ENCODE results near the gene CYFIP2. TPM values are rescaled to one million over a fixed set of nuclear protein-coding genes. Genes with fewer than 3 reads are reported as not detected.

CYFIP2 gene
- total RNA-seq, 1 experiment from 2014 or later = 7.6 TPM

DNA sequence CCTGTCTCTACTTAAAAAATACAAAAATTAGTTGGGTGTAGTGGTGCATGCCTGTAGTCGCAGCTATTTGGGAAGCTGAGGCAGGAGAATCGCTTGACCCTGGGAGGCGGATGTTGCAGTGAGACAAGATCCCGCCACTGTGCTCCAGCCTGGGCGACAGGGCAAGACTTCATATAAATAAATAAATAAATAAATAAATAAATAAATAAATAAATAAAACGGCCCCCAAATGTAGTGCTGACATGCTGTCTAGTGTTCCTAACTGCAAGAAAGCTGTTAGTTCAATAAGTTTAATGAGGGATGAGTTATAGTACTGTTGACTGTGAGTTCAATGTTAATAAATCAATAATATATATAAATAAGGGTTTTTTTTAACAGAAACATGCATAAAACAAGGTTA lies 7.5 kb upstream of the CYFIP2 start:
- no peak for DNase-seq (ENCODE audit: low read depth)

DNA sequence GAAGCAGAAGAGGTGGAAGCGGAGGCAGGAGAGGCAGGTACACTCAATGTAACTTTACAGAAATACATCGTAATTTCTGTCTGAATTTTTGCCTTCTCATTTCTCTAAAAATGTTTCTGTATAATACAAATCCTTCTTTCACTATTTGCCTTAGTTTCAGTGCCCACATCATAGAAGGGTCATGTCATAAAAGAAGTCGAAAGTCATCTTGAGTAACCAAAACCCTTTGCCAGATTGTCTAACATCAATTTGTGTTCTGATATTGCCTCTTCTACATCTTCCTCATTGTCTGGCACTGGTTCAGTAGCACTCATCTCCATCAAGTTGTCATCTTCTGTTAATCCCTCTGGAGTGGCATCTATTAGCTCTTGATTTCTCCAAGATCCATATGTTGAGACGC lies 6.2 kb upstream of the CYFIP2 start:
- no peak for DNase-seq (ENCODE audit: low read depth)

DNA sequence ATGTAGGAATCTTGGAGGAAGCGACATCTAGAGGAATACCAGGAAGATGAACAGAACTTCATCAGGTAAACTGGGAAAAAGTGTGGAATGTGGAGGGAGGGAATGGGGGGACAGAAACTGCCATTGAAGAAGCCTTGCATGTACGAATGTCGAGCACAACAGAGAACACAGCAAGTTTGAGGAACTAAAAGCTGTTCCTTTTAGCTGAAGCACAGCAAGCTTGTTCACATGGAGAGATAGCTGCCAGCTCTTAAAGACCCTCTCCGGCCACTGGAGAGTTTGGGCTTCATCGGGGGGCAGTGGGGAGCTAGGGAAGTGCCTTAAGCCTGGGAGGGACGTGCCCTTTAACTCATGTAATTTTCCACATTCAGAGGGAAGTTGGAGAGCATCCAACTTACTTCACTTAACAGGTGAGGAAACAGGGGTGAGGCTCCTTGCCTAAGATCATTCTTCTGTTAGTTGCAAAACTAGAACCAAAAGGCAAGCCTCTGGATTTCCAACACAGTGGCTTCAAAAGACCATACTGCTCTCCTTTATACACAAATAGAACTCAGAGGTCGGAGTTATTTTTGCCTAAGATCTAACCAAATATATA lies 2.3 kb upstream of the CYFIP2 start:
- no peak for DNase-seq (ENCODE audit: low read depth)

DNA sequence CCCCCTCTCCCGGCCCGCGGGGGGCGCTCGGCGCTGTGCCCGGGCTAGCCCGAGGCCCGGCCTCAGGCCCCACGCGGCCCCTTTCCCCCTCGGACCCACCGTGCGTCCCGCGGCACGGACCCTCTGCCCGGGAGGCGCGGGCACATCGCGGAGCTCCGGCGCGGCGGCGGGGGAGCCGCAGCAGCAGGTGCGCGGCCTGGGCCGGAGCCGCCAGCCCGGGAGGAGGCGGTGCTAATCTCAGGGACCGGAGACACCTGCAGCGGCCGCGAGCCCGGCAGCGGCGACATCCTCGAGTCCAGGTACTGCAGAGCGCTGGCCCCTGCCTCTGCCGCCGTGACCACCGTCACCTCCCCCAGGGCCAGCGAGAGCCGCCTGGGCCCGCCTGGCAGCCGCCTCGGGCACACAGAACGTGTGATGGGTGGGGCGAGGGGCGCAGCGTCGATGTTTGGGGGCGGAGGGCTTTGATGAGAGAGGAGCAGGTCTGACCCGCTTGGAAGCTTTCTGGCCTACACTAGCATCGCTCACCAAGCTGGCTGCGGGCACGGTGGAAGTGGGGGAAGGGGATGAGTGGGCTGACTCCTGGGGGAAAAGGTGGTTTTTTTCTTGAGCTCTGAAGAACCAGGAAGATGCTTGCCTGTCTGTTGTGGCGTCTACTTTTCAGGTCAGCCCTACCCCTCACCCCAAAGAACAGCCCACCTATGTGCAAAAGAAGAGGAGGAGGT lies 524 bp downstream of the CYFIP2 start:
- DNase-seq (ENCODE audit: low read depth) = peak; percentile 15

DNA sequence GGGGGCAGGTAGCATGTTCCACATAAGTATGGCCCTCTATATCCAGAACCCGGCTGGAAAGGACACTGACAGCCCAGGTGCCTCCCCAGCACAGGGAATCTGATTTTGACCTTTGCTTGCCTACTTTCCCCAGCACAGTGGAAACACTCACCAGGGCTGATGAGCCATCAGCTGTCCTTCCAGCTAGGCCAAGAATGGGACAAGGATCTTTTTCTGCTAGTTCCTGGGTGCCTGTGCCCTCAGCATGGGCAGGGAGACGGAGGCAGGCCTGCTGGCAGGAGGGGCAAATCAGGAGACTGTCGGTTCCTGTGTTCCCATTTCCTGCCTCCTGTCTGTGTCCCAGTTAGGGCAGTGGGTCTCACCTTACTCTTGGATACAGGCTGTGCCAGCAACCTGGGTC lies 1.1 kb downstream of the CYFIP2 start:
- no peak for DNase-seq (ENCODE audit: low read depth)

DNA sequence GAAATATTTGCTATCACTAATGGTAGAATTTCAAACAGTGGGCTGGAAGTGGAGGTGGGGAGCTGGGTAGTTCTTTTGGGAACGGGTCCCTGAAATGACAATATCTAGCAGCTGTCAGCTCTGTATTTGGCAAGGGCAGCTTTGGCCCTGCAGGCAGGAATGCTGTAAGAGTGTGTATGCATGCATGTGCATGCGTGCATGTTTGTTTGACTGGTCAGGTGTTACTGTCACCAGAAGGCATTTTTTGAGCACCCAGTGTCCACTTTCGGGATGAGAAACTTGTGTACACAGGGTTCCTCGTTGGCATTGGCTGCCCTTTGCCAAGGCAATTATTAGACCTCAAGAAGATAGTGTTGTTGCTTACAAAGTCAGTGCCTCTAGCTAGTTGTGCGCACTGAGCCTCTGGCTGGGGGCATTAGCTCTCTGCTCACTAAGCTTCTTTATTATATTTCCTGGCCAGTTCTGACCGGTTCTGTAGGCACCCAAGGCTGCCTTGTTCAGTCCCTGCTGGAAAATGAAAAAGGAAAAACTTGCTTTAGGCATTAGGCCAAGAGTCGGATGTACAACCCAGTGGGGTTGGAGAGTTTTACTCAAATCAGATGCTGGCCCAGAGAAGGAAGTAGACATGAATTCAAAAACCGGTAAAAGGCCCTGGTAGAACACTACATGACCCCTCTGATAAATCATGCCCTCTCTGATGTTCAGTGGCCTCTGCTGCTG lies 2.0 kb downstream of the CYFIP2 start:
- DNase-seq (ENCODE audit: low read depth) = no peak

DNA sequence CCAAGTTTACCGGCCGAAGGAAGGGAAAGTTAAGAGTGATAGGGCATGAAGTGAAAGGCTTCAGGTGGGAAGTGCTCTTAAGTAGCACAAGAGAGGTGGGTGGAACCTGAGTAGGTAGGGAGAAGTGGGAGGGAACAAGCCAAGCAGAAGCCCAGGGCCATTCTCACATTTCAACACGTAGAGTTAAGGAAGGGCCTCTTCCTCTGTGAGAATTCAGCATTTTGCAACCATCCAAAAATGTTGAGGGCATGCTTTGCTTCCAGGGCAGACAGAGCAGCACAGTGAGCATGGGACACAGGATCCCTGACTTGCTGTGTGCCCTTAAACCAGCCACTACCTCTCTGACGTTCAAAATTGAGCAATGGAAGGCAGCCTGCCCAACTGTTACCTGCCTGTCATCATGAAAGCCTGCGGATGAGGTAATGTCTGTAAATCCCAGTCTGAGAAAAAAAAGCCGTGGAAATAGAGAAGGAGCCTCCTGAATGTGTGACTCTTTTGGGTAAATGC lies 3.3 kb downstream of the CYFIP2 start:
- DNase-seq (ENCODE audit: low read depth) = no peak

DNA sequence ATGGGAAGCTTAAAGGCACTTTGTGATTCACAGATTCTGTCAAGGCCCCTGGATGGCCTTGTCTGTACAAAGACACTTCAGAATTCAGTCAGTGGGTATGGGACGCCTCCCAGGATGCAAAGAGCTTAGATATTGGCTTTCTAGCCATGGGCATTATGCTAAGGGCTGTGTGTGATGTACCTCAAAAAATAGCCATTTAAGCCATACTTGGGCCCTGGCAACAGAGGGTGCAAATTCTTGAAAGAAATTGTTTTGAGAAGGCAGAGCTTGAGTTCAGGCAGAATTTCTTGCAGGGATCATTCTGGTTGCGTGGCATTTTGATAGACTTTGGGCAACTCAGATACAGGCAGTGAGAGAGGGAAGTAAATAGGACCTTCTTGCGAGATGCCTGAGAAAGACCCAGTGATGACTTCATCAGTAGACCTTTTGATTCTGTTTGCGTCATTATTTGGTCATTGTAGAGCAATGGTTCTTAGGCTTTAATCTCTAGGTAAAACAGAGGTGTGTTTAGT lies 3.9 kb downstream of the CYFIP2 start:
- no peak for DNase-seq (ENCODE audit: low read depth)

DNA sequence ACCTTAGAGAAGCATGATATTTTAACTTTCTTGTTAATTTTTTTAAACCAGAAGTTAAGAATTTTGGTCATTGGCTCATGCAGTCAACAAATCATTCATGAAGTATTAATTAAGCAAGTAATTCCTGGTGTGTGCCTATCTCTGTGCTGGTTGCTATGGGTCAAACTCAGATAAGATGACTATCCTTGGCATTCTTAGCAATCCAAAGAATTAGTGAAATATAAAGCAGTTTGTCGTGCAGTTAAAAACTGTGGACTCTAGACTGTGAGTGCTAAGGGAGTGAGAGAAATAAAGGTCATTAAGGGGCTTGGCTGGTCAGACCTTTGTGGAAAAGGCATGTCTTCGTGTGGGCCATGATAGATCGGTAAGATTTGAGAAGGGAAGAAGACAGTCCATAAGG lies 4.8 kb downstream of the CYFIP2 start:
- DNase-seq (ENCODE audit: low read depth) = no peak

DNA sequence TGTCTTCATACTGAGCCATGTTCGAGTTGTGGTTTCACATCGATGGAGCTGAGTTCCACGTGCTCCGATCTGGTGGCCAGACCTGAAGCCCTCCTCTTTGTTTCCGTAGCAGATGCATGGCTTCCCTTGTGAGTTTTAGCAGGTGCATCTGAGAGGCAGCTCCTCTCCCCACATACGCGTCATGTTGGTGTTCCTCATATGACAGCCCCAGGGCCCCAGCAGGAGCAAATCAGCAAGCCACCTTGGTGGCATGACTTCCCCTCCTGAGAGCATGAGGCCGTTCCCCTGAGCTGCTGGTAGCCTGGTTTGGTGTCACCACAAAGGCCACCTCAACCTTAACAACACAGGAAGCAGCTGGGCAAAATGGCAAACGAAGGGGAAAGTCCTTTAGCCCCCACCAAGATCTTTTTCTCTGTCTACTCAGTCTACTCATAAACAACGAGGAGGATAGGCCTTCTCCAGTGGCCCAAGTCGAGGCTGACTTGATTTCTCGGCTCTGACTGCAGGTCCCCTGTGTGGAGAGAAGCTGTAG lies 5.9 kb downstream of the CYFIP2 start:
- DNase-seq (ENCODE audit: low read depth) = no peak

DNA sequence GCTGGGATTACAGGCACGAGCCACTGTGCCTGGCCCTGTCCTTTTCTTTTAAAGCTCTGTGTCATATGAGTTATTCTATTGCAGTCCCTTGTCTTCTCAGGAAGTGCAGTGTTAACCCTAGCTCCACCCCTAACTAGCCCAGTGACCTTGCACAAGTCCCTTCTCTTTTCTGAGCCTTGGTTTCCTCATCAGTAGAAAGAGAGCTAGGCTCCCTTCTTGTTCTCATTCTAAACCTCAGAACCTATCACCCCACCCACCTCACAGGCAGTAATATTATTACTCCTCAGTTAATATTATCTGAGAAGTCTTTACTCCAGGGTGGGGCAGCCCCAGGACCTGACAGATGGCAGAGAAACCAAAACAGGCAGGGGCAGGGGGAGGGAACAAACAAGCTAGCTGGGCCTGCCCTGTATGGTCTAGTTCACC lies 7.2 kb downstream of the CYFIP2 start:
- no peak for DNase-seq (ENCODE audit: low read depth)

DNA sequence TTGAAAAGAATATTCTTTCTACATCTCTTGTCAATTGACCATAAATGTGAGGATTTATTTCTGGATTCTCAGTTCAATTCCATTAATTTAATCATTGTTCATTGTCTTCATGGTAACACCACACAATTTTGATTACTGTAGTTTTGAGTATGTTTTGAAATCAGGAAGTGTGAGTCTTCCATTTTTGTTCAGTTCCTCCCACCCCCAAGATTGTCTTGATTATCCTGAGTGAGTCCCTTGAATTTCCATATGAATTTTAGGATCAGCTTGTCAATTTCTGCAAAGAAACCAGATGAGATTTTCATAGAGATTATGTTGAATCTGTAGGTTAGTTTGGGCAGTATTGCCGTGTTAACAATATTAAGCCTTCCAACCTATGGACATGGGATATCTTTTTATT lies 9.5 kb downstream of the CYFIP2 start:
- DNase-seq (ENCODE audit: low read depth) = no peak

DNA sequence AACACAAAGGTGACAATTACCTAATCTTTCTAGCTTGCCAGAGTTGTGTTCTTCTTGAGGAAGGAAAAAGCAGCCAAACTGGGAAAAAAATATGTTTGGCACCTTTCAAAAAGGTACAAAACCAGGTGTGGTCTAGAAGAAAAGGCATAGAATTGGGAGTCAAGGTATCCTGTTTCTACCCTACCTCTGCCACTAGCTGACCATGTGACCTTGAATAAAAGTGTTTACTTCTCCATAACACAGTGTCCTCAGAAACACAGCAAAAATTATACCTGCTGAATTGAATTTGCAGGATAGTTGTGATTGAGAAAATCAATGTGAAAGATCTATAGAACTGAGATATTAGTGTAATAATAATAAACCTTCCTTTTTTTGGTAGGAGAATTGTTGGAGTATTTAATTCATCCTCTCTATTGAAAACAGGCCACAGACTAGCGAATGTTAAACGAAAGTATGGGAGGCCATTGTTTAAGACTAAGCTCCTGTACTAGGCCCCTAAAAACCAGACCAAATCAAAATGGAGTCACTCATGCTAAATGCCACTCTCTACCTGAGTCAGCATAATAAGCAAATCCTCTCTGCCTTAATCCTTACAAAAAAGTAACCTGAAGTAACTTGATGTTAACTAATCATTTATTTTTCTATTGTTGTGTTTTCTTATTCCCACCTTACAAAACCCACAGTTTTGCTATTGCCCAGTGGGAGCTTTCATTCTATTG lies 12.6 kb downstream of the CYFIP2 start:
- no peak for DNase-seq (ENCODE audit: low read depth)

DNA sequence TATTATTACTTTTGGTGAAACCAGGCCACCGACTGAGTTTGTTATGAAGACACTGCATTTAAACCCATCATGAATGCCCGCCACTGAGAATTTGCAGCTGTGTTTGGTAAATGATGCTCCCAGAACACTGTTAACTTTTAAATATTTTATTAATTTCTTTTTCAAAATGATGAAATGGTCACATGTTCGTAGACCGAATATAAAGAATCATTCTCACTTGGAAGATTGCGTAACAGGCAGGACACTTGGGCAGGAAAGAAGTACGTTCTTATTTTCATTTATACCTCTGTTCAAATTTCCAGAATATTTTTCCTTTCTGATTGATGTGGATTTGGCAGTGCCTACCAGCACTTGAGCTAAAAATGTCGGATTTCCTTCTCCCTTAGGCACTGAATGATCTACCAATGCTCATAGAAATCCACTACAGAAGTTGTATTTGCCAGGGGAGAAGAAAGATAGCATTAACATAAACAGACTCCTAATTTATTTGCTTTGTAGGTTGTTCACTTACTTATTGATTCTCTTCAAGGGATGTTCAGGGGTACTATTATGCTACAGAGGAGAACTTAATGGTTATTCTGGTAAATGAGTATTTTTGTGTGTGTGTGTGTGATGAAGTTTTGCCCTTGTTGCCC lies 13.8 kb downstream of the CYFIP2 start:
- DNase-seq (ENCODE audit: low read depth) = no peak

DNA sequence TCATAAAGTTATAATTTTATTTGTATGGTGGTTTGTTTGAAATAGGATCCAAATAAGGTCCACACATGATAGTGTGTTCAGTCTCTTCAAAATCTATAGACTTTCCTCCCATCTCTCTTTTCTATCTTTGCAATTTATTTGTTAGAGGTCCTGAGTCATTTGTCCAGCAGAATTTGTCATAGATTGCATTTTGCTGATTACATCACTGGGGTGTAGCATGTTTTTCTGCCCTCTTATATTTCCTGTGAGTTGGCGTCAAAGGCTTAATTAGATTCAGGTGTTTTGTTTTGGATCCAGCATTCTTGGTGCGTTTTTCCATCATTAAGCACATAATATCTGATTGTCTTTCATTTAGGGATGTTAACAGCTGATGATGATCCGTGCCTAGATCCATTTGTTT lies 15.0 kb downstream of the CYFIP2 start:
- DNase-seq (ENCODE audit: low read depth) = peak; percentile 19

DNA sequence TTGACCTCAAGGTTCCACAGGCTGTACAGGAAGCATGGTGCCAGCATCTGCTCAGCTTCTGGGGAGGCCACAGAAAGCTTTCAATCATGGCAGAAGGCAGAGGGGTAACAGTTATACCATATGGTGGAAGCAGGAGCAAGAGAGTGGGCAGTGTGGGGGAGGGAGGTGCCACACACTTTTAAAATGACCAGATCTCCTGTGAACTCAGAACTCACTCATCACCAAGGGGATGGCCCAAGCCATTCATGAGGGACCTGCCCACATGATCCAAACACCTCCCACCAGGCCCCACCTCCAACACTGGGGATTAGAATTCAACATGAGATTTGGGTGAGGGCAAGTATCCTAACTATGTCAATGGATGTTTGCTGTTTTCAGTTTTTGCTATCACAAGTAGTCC lies 16.2 kb downstream of the CYFIP2 start:
- DNase-seq (ENCODE audit: low read depth) = no peak

DNA sequence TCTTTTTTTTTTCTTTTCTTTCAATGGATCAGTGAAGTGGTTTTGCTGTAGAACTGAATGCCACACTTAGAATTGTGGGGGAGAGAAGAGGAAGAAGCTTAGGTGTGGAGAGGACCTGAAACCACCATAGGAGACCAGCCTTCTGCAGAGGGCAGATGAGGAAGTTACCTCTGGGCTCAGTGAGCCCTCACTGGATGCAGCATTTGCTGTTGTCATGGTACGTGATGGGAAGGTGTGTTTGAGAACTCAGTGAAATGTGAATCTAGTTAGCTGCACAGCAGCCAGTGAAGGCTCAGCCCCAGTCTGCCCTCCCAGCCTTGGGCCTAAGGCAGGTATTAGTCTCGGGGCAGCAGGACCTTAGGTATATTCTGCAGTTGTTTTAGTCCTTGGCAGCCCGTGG lies 17.5 kb downstream of the CYFIP2 start:
- no peak for DNase-seq (ENCODE audit: low read depth)

DNA sequence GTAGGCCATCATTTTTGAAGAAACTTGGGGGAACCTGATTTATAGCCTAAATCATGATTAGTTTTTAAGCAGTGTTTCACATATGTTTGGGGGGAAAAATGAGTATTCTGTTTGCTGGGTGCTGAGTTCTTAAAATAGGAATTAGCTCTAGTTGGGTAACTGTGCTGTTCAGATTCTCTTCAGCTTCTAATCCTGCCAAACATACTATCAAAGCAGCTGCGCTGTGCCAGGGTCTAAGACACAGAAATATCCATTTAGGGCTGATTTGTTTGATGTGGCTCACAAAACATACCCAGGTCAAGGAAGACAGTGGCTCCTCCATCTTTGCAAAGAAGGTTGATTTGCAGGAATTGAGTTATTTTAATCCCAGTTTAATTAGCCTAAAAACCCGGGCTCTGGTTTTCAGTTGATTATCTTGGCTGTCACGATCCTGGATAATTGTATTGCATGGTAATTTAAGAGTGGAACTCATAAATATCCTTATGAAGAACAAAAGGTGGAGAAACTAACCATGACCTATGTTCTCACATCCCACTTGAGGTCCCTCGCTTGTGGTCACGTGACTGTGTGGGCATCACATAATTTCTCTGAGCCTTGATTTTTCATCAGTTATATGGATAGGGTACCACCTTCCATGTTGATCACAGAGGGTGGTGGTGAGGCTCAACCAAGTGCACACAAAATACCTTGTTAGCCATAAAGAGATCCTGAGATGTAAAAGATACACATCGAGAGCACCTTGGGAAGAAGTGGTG lies 18.7 kb downstream of the CYFIP2 start:
- no peak for DNase-seq (ENCODE audit: low read depth)

DNA sequence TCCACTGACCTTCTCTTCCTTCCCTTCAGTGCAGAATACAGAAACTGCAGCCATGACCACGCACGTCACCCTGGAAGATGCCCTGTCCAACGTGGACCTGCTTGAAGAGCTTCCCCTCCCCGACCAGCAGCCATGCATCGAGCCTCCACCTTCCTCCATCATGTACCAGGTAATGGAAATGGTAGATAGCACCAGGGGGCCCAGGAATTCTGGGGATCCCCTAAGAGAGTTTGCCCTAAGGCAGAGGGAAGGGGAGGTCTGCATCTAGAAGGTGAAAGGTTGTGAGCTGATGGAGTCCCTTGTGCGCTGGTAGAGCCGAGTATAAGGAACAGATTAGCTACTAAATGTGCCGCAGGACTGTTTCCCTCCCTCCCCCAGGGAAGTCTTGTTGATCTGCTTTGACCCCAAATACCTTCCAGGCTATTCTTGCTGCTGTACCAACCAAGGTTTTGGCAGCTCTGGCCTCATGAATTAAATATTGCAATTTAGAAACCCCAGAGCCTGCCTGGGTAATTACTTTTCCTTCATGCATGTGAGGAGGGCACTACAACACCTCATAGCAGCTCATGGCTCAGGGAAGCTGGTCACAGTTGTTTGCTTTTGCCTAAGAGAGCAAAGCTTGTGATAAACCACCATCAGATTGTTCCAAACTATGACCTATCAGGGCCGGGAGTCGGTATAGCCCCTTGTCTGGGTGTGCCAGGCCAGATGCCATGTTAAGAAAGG lies 19.6 kb downstream of the CYFIP2 start:
- no peak for DNase-seq (ENCODE audit: low read depth)

DNA sequence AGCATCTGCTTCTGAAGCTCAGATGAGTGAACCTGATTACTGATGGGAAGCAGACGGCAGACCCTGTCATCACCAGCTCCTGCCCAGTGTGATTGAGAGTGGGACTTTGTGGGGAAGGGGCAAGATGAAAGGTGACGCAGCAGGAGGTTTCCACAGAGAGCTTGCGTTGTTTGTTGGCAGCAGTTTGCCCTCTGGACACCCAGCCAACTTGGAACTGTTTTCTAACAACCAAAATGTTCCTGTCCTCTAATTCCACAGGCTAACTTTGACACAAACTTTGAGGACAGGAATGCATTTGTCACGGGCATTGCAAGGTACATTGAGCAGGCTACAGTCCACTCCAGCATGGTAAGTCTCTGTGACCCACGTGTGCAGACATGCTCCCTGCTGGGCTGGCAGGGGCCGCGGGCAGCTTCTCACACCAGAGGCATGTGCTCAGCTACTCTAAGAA lies 20.9 kb downstream of the CYFIP2 start:
- no peak for DNase-seq (ENCODE audit: low read depth)

All from Daoy (cell line).